GM10266 (cell line): ENCODE data around the gene PSMB2.

Experiments used
- DNase-seq: peaks from one replicate; pipeline ENCODE4 v3.0.0; 2012; ENCODE audit errors: extremely low spot score
- CTCF ChIP-seq: IDR thresholded peaks from 2 replicates; pipeline ENCODE4 v1.5.1; 2012; ENCODE audit warnings: mild to moderate bottlenecking, low read depth; ENCODE audit not compliant: control insufficient read depth, insufficient read depth; ENCODE audit errors: missing control alignments

Gene PSMB2

GRCh38 chr1:35564037-35564883 lies 77.1 kb downstream of the PSMB2 start:
- peak; percentile 89 for DNase-seq
- peak; percentile 91 for TF ChIP-seq CTCF

GRCh38 chr1:35563166-35563565 lies 78.2 kb downstream of the PSMB2 start:
- no peak for TF ChIP-seq CTCF
- DNase-seq, result no peak

GRCh38 chr1:35561972-35562680 lies 79.2 kb downstream of the PSMB2 start:
- DNase-seq, result no peak
- no peak for TF ChIP-seq CTCF

- no peak for DNase-seq
- TF ChIP-seq CTCF, result no peak
These were observed 79.9 kb downstream of the PSMB2 start for GRCh38 chr1:35561297-35561971.

- no peak for TF ChIP-seq CTCF
- DNase-seq, result no peak
These were observed 80.8 kb downstream of the PSMB2 start for GRCh38 chr1:35560256-35561225.

GRCh38 chr1:35559317-35559944 lies 81.9 kb downstream of the PSMB2 start:
- no peak for DNase-seq

More at GRCh38 chr1:35559317-35559944, 81.9 kb downstream of the PSMB2 start:
- TF ChIP-seq CTCF, result no peak
